ENCODE measurements around the gene TEAD2.

DNA sequence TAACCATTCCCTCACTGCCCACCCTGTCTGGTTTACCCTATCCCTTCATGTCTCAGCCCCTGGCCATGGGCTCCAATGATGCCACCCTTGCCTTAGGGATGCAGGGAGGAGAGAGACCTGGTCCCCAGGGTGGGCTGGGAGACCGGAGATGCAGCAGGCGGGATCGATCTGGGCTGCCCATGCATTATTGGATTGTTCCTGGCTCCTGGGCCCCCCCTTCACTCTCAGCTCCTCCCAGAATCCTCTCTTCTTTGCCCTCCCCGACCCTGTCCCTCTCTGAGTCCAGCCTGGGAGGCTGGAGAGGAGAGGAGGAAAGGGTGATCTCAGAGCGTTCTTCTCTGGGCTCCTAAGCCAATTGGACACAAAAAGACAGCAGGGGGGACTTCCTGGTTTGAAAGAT is 31.7 kb upstream of the TEAD2 start:
- no peak for TF ChIP-seq POLR2A (IDR thresholded peaks at IDR 0.05)
- no peak for TF ChIP-seq EP300 (IDR thresholded peaks at IDR 0.05)

Data from ovary (tissue), 1 donor.